ENCODE results near the gene PMEPA1.

- TF ChIP-seq CTCF (IDR thresholded peaks at IDR 0.05) (no peak), TCF7L2 (IDR thresholded peaks at IDR 0.05; ENCODE audit: low read depth, low read length) (no peak), POLR2AphosphoS5 (IDR thresholded peaks at IDR 0.05; ENCODE audit: low read depth, low read length) (no peak), REST (IDR thresholded peaks at IDR 0.05; ENCODE audit: insufficient read depth in 1 of 2, low read depth in 2 of 2, low read length in 1 of 2) (no peak)
Measured at GRCh38 chr20:57724610-57725405, 15.0 kb upstream of the PMEPA1 start.
